HepG2 (cell line): ENCODE measurements around the gene PEX12. TPM values are rescaled to one million over a fixed set of nuclear protein-coding genes. Genes with fewer than 3 reads are reported as not detected.
A peak's percentile ranks its signal among the peaks of the same experiment; 100 is the strongest.

Experiments
- DNMT1 ChIP-seq: sonication (generic); formaldehyde crosslinking; IDR thresholded peaks from 2 replicates; pipeline ENCODE4 v1.5.1; 2020; ENCODE audit warnings: mild to moderate bottlenecking, missing genetic modification reagents
- FOXA3 ChIP-seq: IDR thresholded peaks from 2 replicates; pipeline ENCODE4 v1.6.1; 2016; ENCODE audit warnings: missing genetic modification reagents, missing compliant biosample characterization
- RFX5 ChIP-seq: IDR thresholded peaks from 2 replicates; pipeline ENCODE4 v1.6.1; 2011; ENCODE audit warnings: low read depth, low read length, improper control_type of control experiment
- SNAI1 ChIP-seq: sonication (generic); formaldehyde crosslinking; IDR thresholded peaks from 2 replicates; pipeline ENCODE4 v1.5.0; 2020; ENCODE audit warnings: mild to moderate bottlenecking, missing genetic modification reagents, borderline replicate concordance
- TBP ChIP-seq: sonication (generic); formaldehyde crosslinking; IDR thresholded peaks from 2 replicates; pipeline ENCODE4 v1.5.0; 2020; ENCODE audit warnings: missing genetic modification reagents
- ZFP41 ChIP-seq: sonication (generic); formaldehyde crosslinking; IDR thresholded peaks from 2 replicates; pipeline ENCODE4 v1.4.0; 2020; ENCODE audit warnings: mild to moderate bottlenecking, missing genetic modification reagents, borderline replicate concordance
- ZMAT3 ChIP-seq: sonication (generic); formaldehyde crosslinking; conservative IDR thresholded peaks from 2 replicates; pipeline ENCODE4 v1.7.0; 2021; ENCODE audit warnings: missing genetic modification reagents
- ZNF367 ChIP-seq: sonication (generic); formaldehyde crosslinking; IDR thresholded peaks from 2 replicates; pipeline ENCODE4 v1.4.0; 2020; ENCODE audit warnings: missing genetic modification reagents, borderline replicate concordance
- ZNF441 ChIP-seq: sonication (generic); formaldehyde crosslinking; IDR thresholded peaks from 2 replicates; pipeline ENCODE4 v1.7.0; 2021; ENCODE audit warnings: missing genetic modification reagents, borderline replicate concordance
- ZNF572 ChIP-seq: sonication (generic); formaldehyde crosslinking; IDR thresholded peaks from 2 replicates; pipeline ENCODE4 v1.5.1; 2020; ENCODE audit warnings: mild to moderate bottlenecking, missing genetic modification reagents
- ZNF761 ChIP-seq: sonication (generic); formaldehyde crosslinking; conservative IDR thresholded peaks from 2 replicates; pipeline ENCODE4 v1.4.0; 2020; ENCODE audit warnings: mild to moderate bottlenecking, missing genetic modification reagents
- ZSCAN12 ChIP-seq: sonication (generic); formaldehyde crosslinking; IDR thresholded peaks from 2 replicates; pipeline ENCODE4 v1.9.0; 2021; ENCODE audit warnings: mild to moderate bottlenecking, missing genetic modification reagents
- polyA plus RNA-seq, 8 experiments: library from polyadenylated mRNA; depleted of rRNA in 3 of 8; stranded (reverse) in 7 of 8; unstranded in 1 of 8; fragments of >200 nt; fragmentation: Illumina TruSeq in 4 of 8; extraction: Trizol in 4 of 8; gene quantifications; 2 replicates each; pipeline versions ENCODE4 v1.2.1 to v1.2.3, GENCODE V29; 2011 to 2016; ENCODE audit warnings: low read depth in 4 of 8, missing spikeins in 1 of 8, mixed read lengths in 1 of 8; ENCODE audit not compliant: insufficient read depth in 1 of 8
- total RNA-seq, 5 experiments: library from RNA; depleted of rRNA; stranded (reverse); fragments of >200 nt; fragmentation: Illumina TruSeq; extraction: Trizol; gene quantifications; 2 replicates each; pipeline ENCODE4 v1.2.3, GENCODE V29; 2016; ENCODE audit warnings: low read depth in 1 of 5
- TF ChIP-seq, protein P1 (sequence below): sonication (generic); formaldehyde crosslinking; IDR thresholded peaks from 2 replicates; pipeline ENCODE4 v1.4.0; 2020; ENCODE audit warnings: low read depth, mild to moderate bottlenecking, missing genetic modification reagents
- TF ChIP-seq, protein P2 (sequence below): IDR thresholded peaks from 2 replicates; pipeline ENCODE4 v1.6.1; 2016; ENCODE audit warnings: control low read depth
- TF ChIP-seq, protein P3 (sequence below): sonication (generic); formaldehyde crosslinking; IDR thresholded peaks from 2 replicates; pipeline ENCODE4 v1.5.1; 2020; ENCODE audit warnings: missing genetic modification reagents, mild to moderate bottlenecking, borderline replicate concordance
- TF ChIP-seq, protein P4 (sequence below): sonication (generic); formaldehyde crosslinking; IDR thresholded peaks from one replicate; pipeline ENCODE4 v1.5.1; 2020; ENCODE audit warnings: mild to moderate bottlenecking, missing genetic modification reagents; ENCODE audit errors: not compliant biosample characterization

Gene PEX12
- total and polyA plus RNA-seq, 2 of the 13 experiments (the other 11 are each of a cell fraction or from before 2014, with no cell fraction given), result 5.1 to 11.9 TPM

DNA sequence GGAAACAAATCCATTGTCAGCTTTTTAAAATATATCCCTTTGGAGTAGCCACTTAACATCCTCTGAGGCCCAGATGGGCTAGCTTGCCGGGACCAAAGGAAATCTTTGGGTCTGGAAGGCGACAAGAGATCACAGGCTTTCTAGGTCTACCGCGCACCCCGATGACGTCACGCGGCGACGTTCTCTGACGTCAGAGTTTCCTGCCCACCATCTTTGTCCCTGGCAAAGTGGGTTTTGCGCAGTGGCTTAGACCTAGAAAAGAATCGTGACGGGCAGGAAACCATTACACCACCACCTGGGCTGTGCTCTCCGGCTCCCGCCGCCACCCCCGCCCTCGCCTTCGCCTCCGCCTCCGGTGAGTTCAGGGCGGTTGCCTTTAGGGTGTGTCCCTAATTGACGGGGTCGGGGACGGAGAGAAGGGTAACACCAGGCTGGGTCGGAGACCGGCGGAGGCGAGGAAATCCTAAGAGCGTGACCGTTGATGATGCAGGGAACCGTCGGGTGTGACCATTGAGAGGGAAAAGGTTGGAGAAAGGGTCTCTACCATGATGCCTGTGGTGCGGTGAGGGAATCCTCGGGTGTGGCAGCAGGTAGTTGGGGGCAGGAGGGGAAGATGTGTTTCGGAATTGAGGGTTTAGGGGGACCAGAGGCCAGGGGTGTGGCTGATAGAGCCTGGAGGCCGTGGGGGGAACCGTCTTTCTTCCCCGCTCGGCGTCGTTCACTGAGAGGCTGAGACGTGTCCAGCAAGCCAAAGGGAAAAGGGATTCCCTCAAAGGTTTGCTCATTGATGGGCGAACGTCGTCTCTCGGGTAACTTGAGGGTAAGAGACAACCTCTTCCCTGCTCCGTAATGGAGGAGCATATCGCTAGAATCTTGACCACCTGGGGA lies 8.9 kb upstream of the PEX12 start, which contains the start of gene AP2B1 (continued):
- TF ChIP-seq, protein P1, sequence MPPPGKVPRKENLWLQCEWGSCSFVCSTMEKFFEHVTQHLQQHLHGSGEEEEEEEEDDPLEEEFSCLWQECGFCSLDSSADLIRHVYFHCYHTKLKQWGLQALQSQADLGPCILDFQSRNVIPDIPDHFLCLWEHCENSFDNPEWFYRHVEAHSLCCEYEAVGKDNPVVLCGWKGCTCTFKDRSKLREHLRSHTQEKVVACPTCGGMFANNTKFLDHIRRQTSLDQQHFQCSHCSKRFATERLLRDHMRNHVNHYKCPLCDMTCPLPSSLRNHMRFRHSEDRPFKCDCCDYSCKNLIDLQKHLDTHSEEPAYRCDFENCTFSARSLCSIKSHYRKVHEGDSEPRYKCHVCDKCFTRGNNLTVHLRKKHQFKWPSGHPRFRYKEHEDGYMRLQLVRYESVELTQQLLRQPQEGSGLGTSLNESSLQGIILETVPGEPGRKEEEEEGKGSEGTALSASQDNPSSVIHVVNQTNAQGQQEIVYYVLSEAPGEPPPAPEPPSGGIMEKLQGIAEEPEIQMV (CRISPR knock-in tag), result no peak; the same call in 1 of the 2 replicates
- TF ChIP-seq ZSCAN12 (CRISPR knock-in tag) (no peak), FOXA3 (CRISPR knock-in tag) (peak; percentile 59), ZNF572 (no peak), ZFP41 (CRISPR knock-in tag) (no peak), DNMT1 (CRISPR knock-in tag) (no peak), TBP (CRISPR knock-in tag) (0 out of 2 replicates have a peak, but pooled peaks have one; percentile 62), ZMAT3 (CRISPR knock-in tag) (0 out of 2 replicates have a peak, but pooled peaks have one; percentile 19), ZNF367 (CRISPR knock-in tag) (no peak), ZNF761 (CRISPR knock-in tag) (peak; percentile 80; the same call in 1 of the 2 replicates), SNAI1 (CRISPR knock-in tag) (peak; percentile 45; the same call in 1 of the 2 replicates), ZNF441 (CRISPR knock-in tag) (no peak), RFX5 (peak; percentile 89)
- TF ChIP-seq, protein P2, sequence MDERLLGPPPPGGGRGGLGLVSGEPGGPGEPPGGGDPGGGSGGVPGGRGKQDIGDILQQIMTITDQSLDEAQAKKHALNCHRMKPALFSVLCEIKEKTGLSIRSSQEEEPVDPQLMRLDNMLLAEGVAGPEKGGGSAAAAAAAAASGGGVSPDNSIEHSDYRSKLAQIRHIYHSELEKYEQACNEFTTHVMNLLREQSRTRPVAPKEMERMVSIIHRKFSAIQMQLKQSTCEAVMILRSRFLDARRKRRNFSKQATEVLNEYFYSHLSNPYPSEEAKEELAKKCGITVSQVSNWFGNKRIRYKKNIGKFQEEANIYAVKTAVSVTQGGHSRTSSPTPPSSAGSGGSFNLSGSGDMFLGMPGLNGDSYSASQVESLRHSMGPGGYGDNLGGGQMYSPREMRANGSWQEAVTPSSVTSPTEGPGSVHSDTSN (CRISPR knock-in tag), result no peak
- TF ChIP-seq, protein P3, sequence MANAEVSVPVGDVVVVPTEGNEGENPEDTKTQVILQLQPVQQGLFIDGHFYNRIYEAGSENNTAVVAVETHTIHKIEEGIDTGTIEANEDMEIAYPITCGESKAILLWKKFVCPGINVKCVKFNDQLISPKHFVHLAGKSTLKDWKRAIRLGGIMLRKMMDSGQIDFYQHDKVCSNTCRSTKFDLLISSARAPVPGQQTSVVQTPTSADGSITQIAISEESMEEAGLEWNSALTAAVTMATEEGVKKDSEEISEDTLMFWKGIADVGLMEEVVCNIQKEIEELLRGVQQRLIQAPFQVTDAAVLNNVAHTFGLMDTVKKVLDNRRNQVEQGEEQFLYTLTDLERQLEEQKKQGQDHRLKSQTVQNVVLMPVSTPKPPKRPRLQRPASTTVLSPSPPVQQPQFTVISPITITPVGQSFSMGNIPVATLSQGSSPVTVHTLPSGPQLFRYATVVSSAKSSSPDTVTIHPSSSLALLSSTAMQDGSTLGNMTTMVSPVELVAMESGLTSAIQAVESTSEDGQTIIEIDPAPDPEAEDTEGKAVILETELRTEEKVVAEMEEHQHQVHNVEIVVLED (CRISPR knock-in tag), result peak; percentile 78
- TF ChIP-seq, protein P4, sequence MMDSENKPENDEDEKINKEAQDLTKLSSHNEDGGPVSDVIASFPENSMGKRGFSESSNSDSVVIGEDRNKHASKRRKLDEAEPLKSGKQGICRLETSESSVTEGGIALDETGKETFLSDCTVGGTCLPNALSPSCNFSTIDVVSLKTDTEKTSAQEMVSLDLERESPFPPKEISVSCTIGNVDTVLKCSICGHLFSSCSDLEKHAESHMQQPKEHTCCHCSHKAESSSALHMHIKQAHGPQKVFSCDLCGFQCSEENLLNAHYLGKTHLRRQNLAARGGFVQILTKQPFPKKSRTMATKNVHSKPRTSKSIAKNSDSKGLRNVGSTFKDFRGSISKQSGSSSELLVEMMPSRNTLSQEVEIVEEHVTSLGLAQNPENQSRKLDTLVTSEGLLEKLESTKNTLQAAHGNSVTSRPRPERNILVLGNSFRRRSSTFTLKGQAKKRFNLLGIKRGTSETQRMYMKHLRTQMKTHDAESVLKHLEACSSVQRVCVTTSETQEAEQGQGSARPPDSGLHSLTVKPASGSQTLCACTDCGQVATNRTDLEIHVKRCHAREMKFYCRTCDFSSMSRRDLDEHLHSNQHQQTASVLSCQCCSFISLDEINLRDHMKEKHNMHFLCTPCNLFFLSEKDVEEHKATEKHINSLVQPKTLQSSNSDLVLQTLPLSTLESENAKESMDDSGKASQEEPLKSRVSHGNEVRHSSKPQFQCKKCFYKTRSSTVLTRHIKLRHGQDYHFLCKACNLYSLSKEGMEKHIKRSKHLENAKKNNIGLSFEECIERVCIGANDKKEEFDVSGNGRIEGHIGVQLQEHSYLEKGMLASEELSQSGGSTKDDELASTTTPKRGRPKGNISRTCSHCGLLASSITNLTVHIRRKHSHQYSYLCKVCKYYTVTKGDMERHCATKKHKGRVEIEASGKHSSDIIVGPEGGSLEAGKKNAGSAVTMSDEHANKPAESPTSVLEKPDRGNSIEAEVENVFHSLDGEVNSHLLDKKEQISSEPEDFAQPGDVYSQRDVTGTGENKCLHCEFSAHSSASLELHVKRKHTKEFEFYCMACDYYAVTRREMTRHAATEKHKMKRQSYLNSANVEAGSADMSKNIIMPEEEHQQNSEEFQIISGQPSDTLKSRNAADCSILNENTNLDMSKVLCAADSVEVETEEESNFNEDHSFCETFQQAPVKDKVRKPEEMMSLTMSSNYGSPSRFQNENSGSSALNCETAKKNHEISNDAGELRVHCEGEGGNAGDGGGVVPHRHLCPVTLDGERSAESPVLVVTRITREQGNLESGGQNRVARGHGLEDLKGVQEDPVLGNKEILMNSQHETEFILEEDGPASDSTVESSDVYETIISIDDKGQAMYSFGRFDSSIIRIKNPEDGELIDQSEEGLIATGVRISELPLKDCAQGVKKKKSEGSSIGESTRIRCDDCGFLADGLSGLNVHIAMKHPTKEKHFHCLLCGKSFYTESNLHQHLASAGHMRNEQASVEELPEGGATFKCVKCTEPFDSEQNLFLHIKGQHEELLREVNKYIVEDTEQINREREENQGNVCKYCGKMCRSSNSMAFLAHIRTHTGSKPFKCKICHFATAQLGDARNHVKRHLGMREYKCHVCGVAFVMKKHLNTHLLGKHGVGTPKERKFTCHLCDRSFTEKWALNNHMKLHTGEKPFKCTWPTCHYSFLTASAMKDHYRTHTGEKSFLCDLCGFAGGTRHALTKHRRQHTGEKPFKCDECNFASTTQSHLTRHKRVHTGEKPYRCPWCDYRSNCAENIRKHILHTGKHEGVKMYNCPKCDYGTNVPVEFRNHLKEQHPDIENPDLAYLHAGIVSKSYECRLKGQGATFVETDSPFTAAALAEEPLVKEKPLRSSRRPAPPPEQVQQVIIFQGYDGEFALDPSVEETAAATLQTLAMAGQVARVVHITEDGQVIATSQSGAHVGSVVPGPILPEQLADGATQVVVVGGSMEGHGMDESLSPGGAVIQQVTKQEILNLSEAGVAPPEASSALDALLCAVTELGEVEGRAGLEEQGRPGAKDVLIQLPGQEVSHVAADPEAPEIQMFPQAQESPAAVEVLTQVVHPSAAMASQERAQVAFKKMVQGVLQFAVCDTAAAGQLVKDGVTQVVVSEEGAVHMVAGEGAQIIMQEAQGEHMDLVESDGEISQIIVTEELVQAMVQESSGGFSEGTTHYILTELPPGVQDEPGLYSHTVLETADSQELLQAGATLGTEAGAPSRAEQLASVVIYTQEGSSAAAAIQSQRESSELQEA (CRISPR knock-in tag), result peak; percentile 12
